Keratinocyte (primary cell): ENCODE results near the gene PDZRN4. TPM values are rescaled to one million over a fixed set of nuclear protein-coding genes. Genes with fewer than 3 reads are reported as not detected.
"Not testable (repeated sequence)": the region's sequence is repeated elsewhere in the genome, so short reads cannot be mapped to it uniquely, and the experiment has no call there.

Experiments
- DNase-seq: peaks from one replicate; pipeline ENCODE4 v3.0.0-alpha.2; 2011; ENCODE audit warnings: low read depth, missing footprints, low spot score
- FAIRE-seq: peaks from 2 replicates; lab custom pipeline; 2011; peaks lifted over from hg19 to GRCh38; lab: Jason Lieb, UNC
- H2AFZ ChIP-seq: 2 replicates; pipeline ENCODE4 v1.6.0; 2012; ENCODE audit warnings: low read length, control low read depth, inconsistent platforms; ENCODE audit not compliant: control insufficient read depth
- H3K27ac ChIP-seq: 2 replicates; pipeline ENCODE4 v1.5.1; 2011; ENCODE audit warnings: low read length; ENCODE audit not compliant: control insufficient read depth, insufficient read depth
- H3K27me3 ChIP-seq: 3 replicates; pipeline ENCODE4 v1.6.0; 2011; ENCODE audit warnings: low read length; ENCODE audit not compliant: control insufficient read depth, insufficient read depth; ENCODE audit errors: extremely low read depth
- H3K36me3 ChIP-seq, 2 experiments: 2 replicates in 1 of 2; 3 replicates in 1 of 2; pipeline ENCODE4 v1.5.1; 2011; ENCODE audit warnings: low read length in 2 of 2, mild to moderate bottlenecking in 1 of 2; ENCODE audit not compliant: control insufficient read depth in 2 of 2, insufficient read depth in 2 of 2; ENCODE audit errors: extremely low read depth in 1 of 2
- H3K4me1 ChIP-seq: 3 replicates; pipeline ENCODE4 v1.5.1; 2011; ENCODE audit warnings: low read length; ENCODE audit not compliant: control insufficient read depth, insufficient read depth; ENCODE audit errors: extremely low read depth
- H3K4me2 ChIP-seq: 3 replicates; pipeline ENCODE4 v1.6.0; 2011; ENCODE audit warnings: low read depth, low read length; ENCODE audit not compliant: control insufficient read depth, insufficient read depth; ENCODE audit errors: extremely low read depth
- H3K4me3 ChIP-seq, 3 experiments: fragments of 200-600 bp in 1 of 3; sonication (generic) in 1 of 3; 2 replicates in 2 of 3; 3 replicates in 1 of 3; pipeline ENCODE4 v1.5.1; 2011 to 2016; ENCODE audit warnings: low read length in 3 of 3, mild to moderate bottlenecking in 3 of 3, control low read depth in 2 of 3, inconsistent platforms in 1 of 3, low read depth in 1 of 3, mixed read lengths in 1 of 3, mixed run types in 1 of 3, moderate library complexity in 1 of 3; ENCODE audit not compliant: control insufficient read depth in 2 of 3, insufficient read depth in 2 of 3; ENCODE audit errors: extremely low read depth in 1 of 3
- H3K79me2 ChIP-seq: 2 replicates; pipeline ENCODE4 v1.6.0; 2012; ENCODE audit warnings: low read length; ENCODE audit not compliant: control insufficient read depth, insufficient read depth
- H3K9ac ChIP-seq: 3 replicates; pipeline ENCODE4 v1.6.0; 2011; ENCODE audit warnings: low read length; ENCODE audit not compliant: control insufficient read depth, insufficient read depth; ENCODE audit errors: extremely low read depth
- H3K9me1 ChIP-seq: 3 replicates; pipeline ENCODE4 v1.6.0; 2011; ENCODE audit warnings: low read length; ENCODE audit not compliant: control insufficient read depth, insufficient read depth; ENCODE audit errors: extremely low read depth
- H3K9me3 ChIP-seq: 2 replicates; pipeline ENCODE4 v1.5.1; 2012; ENCODE audit warnings: low read depth, low read length; ENCODE audit not compliant: control insufficient read depth
- H4K20me1 ChIP-seq: 3 replicates; pipeline ENCODE4 v1.6.0; 2011; ENCODE audit warnings: low read length; ENCODE audit not compliant: control insufficient read depth, insufficient read depth; ENCODE audit errors: extremely low read depth
- CTCF ChIP-seq, 3 experiments: IDR thresholded peaks in 1 of 3; conservative IDR thresholded peaks in 1 of 3; optimal IDR thresholded peaks in 1 of 3; 2 replicates in 2 of 3; 3 replicates in 1 of 3; pipeline versions ENCODE3 to v1.5.1; 2011; ENCODE audit warnings: low read length in 3 of 3, mild to moderate bottlenecking in 3 of 3, moderate library complexity in 2 of 3, control low read depth in 1 of 3, inconsistent platforms in 1 of 3; ENCODE audit not compliant: insufficient read depth in 2 of 3; ENCODE audit errors: extremely low read depth in 1 of 3
- EZH2 ChIP-seq: IDR thresholded peaks from one replicate; pipeline ENCODE4 v1.6.1; 2012; ENCODE audit warnings: inconsistent platforms, mild to moderate bottlenecking, low read length, moderate library complexity
- dilution Hi-C: fragments of 300-500 bp; cut with MboI; formaldehyde crosslinking; loops from one replicate; pipeline ENCODE4 v1.7.0; 2020; ENCODE audit warnings: low sequenced_read_pairs; ENCODE audit not compliant: extremely low pct_ligation_motif_present
- polyA plus RNA-seq, 5 experiments: library from polyadenylated mRNA; depleted of rRNA in 3 of 5; stranded (reverse) in 3 of 5; stranded (forward) in 1 of 5; unstranded in 1 of 5; fragments of >200 nt; gene quantifications; 1 replicate in 1 of 5; 2 replicates in 3 of 5; 3 replicates in 1 of 5; pipeline versions ENCODE4 v1.2.1 to v1.2.3, GENCODE V29; 2011 to 2012; ENCODE audit warnings: missing spikeins in 2 of 5, low read depth in 1 of 5, low replicate concordance in 1 of 5

Gene PDZRN4
- polyA plus RNA-seq, 1 donor (not counting 4 experiments of a cell fraction or from before 2014, with no cell fraction given), result not detected

GRCh38 chr12:41250748-41251147 is 62.6 kb downstream of the PDZRN4 start:
- Histone ChIP-seq H4K20me1 (no peaks in the 10 kb centered on the region), H3K4me3 (no peak overlapping the region), H3K27me3 (no peaks in the 10 kb centered on the region), H3K27ac (no peak overlapping the region), H3K4me1 (peaks cover 9% of the 10 kb centered on the region), H3K79me2 (no peaks in the 10 kb centered on the region), H3K4me2 (peak overlapping the region; percentile 63), H2AFZ (no peak overlapping the region), H3K36me3 (no peaks in the 10 kb centered on the region), H3K9me1 (no peaks in the 10 kb centered on the region), H3K9me3 (no peaks in the 10 kb centered on the region), H3K9ac (no peak overlapping the region)
- dilution Hi-C loops, result no loop called here
- FAIRE-seq (peak; percentile 77), DNase-seq (no peak)
- no peak for TF ChIP-seq EZH2
- TF ChIP-seq CTCF (optimal IDR thresholded peaks at IDR 0.05 in 1 of 3, IDR thresholded peaks at IDR 0.05 in 1 of 3, conservative IDR thresholded peaks at IDR 0.05 in 1 of 3; ENCODE audit: extremely low read depth in 1 of 3, insufficient read depth in 2 of 3, low read length in 3 of 3), result no peak

- no peak overlapping the region for H2AFZ ChIP-seq
- H3K9ac ChIP-seq, result no peak overlapping the region
- no peaks in the 10 kb centered on the region for H3K9me1 ChIP-seq
- dilution Hi-C loops, result no loop called here
- TF ChIP-seq EZH2 (no peak), CTCF (optimal IDR thresholded peaks at IDR 0.05 in 1 of 3, IDR thresholded peaks at IDR 0.05 in 1 of 3, conservative IDR thresholded peaks at IDR 0.05 in 1 of 3; ENCODE audit: extremely low read depth in 1 of 3, insufficient read depth in 2 of 3, low read length in 3 of 3) (no peak)
- no peak overlapping the region for H3K27ac ChIP-seq
- H3K4me3 ChIP-seq, result no peak overlapping the region
- no peaks in the 10 kb centered on the region for H3K27me3 ChIP-seq
- no peaks in the 10 kb centered on the region for H3K9me3 ChIP-seq
- no peaks in the 10 kb centered on the region for H3K36me3 ChIP-seq
- no peaks in the 10 kb centered on the region for H4K20me1 ChIP-seq
- peaks cover 9% of the 10 kb centered on the region for H3K4me1 ChIP-seq
- FAIRE-seq, result peak; percentile 41
- DNase-seq, result no peak
- H3K4me2 ChIP-seq, result no peak overlapping the region
- H3K79me2 ChIP-seq, result no peaks in the 10 kb centered on the region
Observed at GRCh38 chr12:41254004-41254914, 66.1 kb downstream of the PDZRN4 start.

- H3K36me3 ChIP-seq, H3K4me1 ChIP-seq, H2AFZ ChIP-seq, H3K4me3 ChIP-seq, H3K27ac ChIP-seq, H4K20me1 ChIP-seq, H3K9ac ChIP-seq, H3K27me3 ChIP-seq, FAIRE-seq, H3K79me2 ChIP-seq, DNase-seq, H3K9me3 ChIP-seq, H3K9me1 ChIP-seq, H3K4me2 ChIP-seq, dilution Hi-C loops: not testable (repeated sequence)
Observed at GRCh38 chr12:41263196-41263595, 75.1 kb downstream of the PDZRN4 start.
